Cardiac fibroblast (primary cell): Measurements from ENCODE around the gene TRAK1.

Source experiments
- DNase-seq, 2 donors: peaks; one replicate each; pipeline versions ENCODE4 v3.0.0 to v3.0.0-alpha.2; 2010; ENCODE audit warnings: low read depth in 2 of 2
- H3K4me3 ChIP-seq, 2 donors: replicated peaks in 1 of 2; 1 replicate in 1 of 2; 2 replicates in 1 of 2; pipeline ENCODE4 v1.5.1; 2011; ENCODE audit warnings: low read depth in 2 of 2, low read length in 2 of 2, mild to moderate bottlenecking in 2 of 2, moderate library complexity in 1 of 2
- CTCF ChIP-seq: IDR thresholded peaks from one replicate; pipeline ENCODE4 v1.5.1; 2011; ENCODE audit warnings: low read depth, mild to moderate bottlenecking, low read length, inconsistent platforms

Gene TRAK1

GRCh38 chr3:42271786-42272185, 180.6 kb downstream of the TRAK1 start:
- H3K4me3 ChIP-seq = no peak overlapping the region
- DNase-seq = no peak
- no peak for TF ChIP-seq CTCF

GRCh38 chr3:42273361-42273760, 182.2 kb downstream of the TRAK1 start:
- no peak for DNase-seq
- no peak for TF ChIP-seq CTCF
- no peak overlapping the region for H3K4me3 ChIP-seq

- H3K4me3 ChIP-seq = no peak overlapping the region
- no peak for TF ChIP-seq CTCF
- DNase-seq = no peak
These were observed 183.1 kb downstream of the TRAK1 start for GRCh38 chr3:42274266-42274665.

GRCh38 chr3:42275217-42275616, 184.1 kb downstream of the TRAK1 start:
- DNase-seq = no peak
- no peak overlapping the region for H3K4me3 ChIP-seq
- TF ChIP-seq CTCF = no peak
